ENCODE data around the gene TTC21A. TPM values are rescaled to one million over a fixed set of nuclear protein-coding genes. Genes with fewer than 3 reads are reported as not detected.

TTC21A gene
- total RNA-seq, 1 experiment from 2014 or later, result 5.6 TPM

- DNase-seq (ENCODE audit: low read depth, low spot score), result no peak
- intact Hi-C loops (cut with micrococcal nuclease), result no loop called here
- peaks cover 24 to 40% of the 10 kb centered on the region in 2 experiments for H3K36me3 ChIP-seq (ENCODE audit: control insufficient read depth in 1 of 2, insufficient read depth in 2 of 2, low read length in 2 of 2)
- H3K4me1 ChIP-seq (ENCODE audit: control insufficient read depth in 1 of 2, insufficient read depth in 2 of 2, low read length in 2 of 2), result peaks cover 53 to 57% of the 10 kb centered on the region in 2 experiments
- no peaks in the 10 kb centered on the region for H3K9me3 ChIP-seq (ENCODE audit: control insufficient read depth in 1 of 2, insufficient read depth in 1 of 2, low read depth in 1 of 2, low read length in 2 of 2)
- no peaks in the 10 kb centered on the region for H3K9me2 ChIP-seq (ENCODE audit: insufficient read depth)
- no peak overlapping the region for H2AFZ ChIP-seq (ENCODE audit: low read depth, low read length, poor library complexity, severe bottlenecking)
- peaks cover 8% of the 10 kb centered on the region; the same call in 1 of the 2 replicates for H4K20me1 ChIP-seq (ENCODE audit: insufficient read depth)
- H3K9ac ChIP-seq (ENCODE audit: low read length), result no peak overlapping the region
- no peak overlapping the region for H3K4me3 ChIP-seq (replicated peaks in 1 of 2; ENCODE audit: low read depth in 1 of 2, low read length in 2 of 2)
- no peaks in the 10 kb centered on the region for H3K27me3 ChIP-seq (ENCODE audit: insufficient read depth, low read length)
- ChIA-PET RAD21 (ENCODE audit: low non-redundant PET in 1 of 2, low total read pairs in 2 of 2, uncharacterized antibody in 2 of 2, unreplicated experiment in 2 of 2) (no interaction called here), POLR2A (no interaction called here), CTCF (interaction anchor here (1.0 kb wide), 1 partner anchor 145 kb away, joined by 3 read pairs; no protein-coding TSS in a partner anchor)
- H3K4me2 ChIP-seq (ENCODE audit: low read length), result peak overlapping the region; percentile 77; the same call in 1 of the 2 replicates
- no peak overlapping the region for H3K27ac ChIP-seq (ENCODE audit: low read depth, low read length)
- peaks cover 34% of the 10 kb centered on the region for H3K79me2 ChIP-seq (ENCODE audit: insufficient read depth, low read length)
- TF ChIP-seq EZH2phosphoT487 (IDR thresholded peaks at IDR 0.05; ENCODE audit: borderline replicate concordance) (no peak), EGR1 (IDR thresholded peaks at IDR 0.05; ENCODE audit: low read depth) (no peak), REST (IDR thresholded peaks at IDR 0.05; ENCODE audit: low read depth) (no peak), EZH2 (IDR thresholded peaks at IDR 0.05) (no peak), SP1 (IDR thresholded peaks at IDR 0.05; ENCODE audit: low read depth) (no peak), SIN3A (IDR thresholded peaks at IDR 0.05; ENCODE audit: low read depth) (no peak), POLR2A (IDR thresholded peaks at IDR 0.05; ENCODE audit: borderline replicate concordance, extremely low read depth, insufficient read depth, insufficient read length) (no peak), CEBPB (IDR thresholded peaks at IDR 0.05; ENCODE audit: low read depth) (no peak), MAX (IDR thresholded peaks at IDR 0.05) (no peak), ZBTB33 (IDR thresholded peaks at IDR 0.05; ENCODE audit: extremely low read depth, insufficient replicate concordance, low read length) (no peak), POLR2AphosphoS5 (IDR thresholded peaks at IDR 0.05; ENCODE audit: low read depth, low read length) (no peak)
- ATAC-seq, result no peak
- BruUV-seq (replicated peaks), result no TSS peak
Observed at GRCh38 chr3:39143051-39143885, 35.8 kb downstream of the TTC21A start.

Measured in HCT116 (cell line).